ENCODE measurements around the gene GRIK4. TPM values are rescaled to one million over a fixed set of nuclear protein-coding genes. Genes with fewer than 3 reads are reported as not detected.

Gene GRIK4
- total RNA-seq, 1 donor from 2014 or later, result 2.2 TPM

DNA sequence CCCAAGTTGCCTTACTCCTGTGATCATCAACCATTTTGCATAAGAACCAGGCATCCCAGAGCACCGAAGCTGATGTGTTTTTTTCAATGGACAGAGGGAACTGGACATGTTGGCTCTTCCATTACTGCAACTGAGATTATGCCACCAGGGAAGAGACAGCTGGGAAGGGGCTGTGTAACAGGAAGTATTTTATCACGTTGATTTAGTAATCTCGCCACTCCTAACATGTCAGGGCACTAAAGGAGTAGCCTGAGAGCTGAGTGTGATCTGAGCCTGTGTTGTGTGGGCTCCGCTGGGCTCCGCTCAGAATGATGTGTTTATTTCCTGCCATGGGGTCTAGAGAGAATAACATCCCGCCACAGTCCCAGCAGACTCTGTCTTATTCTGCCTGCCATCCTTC is 165.4 kb downstream of the GRIK4 start:
- Histone ChIP-seq H3K4me1 (ENCODE audit: insufficient read depth, low read length) (peaks cover 5% of the 10 kb centered on the region), H3K4me2 (ENCODE audit: low read length) (no peak overlapping the region), H3K27me3 (ENCODE audit: insufficient read depth, low read length) (peaks cover 4% of the 10 kb centered on the region), H2AFZ (ENCODE audit: low read depth, low read length) (no peak overlapping the region), H3K27ac (ENCODE audit: low read depth, low read length) (no peak overlapping the region), H3K9me3 (ENCODE audit: insufficient read depth, low read depth, low read length) (no peaks in the 10 kb centered on the region), H4K20me1 (ENCODE audit: insufficient read depth, low read length) (no peaks in the 10 kb centered on the region), H3K36me3 (ENCODE audit: insufficient read depth, low read length) (no peaks in the 10 kb centered on the region), H3K4me3 (ENCODE audit: insufficient read depth, low read depth, low read length) (no peak overlapping the region), H3K9ac (ENCODE audit: low read length) (no peak overlapping the region), H3K79me2 (ENCODE audit: insufficient read depth, low read length) (no peaks in the 10 kb centered on the region)
- Mint-ChIP-seq H3K36me3 (ENCODE audit: low read depth, unreplicated experiment) (peaks cover 2% of the 10 kb centered on the region), H3K4me3 (ENCODE audit: unreplicated experiment) (no peak overlapping the region), H3K4me1 (ENCODE audit: low read depth, unreplicated experiment) (peaks cover 28% of the 10 kb centered on the region), H3K27me3 (ENCODE audit: low read depth, unreplicated experiment) (peaks cover 9% of the 10 kb centered on the region), H3K9me3 (ENCODE audit: unreplicated experiment) (peaks cover 3% of the 10 kb centered on the region), H3K27ac (ENCODE audit: unreplicated experiment) (no peak overlapping the region)
- FAIRE-seq (no peak), DNase-seq (ENCODE audit: low read depth) (no peak)
- TF ChIP-seq EZH2 (IDR thresholded peaks at IDR 0.05; ENCODE audit: insufficient read depth, low read length), result no peak
- no peak for TF ChIP-seq CTCF (IDR thresholded peaks at IDR 0.05; ENCODE audit: insufficient read depth, low read depth, low read length)

DNA sequence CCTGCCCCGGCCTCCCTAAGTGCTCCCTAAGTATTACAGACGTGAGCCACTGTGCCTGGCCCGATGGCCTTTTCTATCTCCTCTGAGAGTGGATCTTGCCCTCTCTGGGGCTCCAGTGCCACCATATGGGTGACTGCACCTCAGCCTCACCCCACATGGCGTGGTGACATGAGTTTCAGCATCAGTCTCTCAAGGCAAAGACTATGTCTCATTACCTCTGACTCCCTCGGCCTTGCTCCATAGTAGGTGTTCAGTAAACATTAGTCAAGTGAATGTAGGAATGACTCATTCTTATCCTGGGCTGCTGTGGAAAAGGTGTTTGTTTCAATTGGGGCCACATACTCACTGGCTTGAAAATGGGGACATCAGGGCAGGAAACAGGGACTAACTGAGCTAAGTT is 168.8 kb downstream of the GRIK4 start:
- Mint-ChIP-seq H3K9me3 (ENCODE audit: unreplicated experiment) (peaks cover 3% of the 10 kb centered on the region), H3K27me3 (ENCODE audit: low read depth, unreplicated experiment) (peaks cover 8% of the 10 kb centered on the region), H3K4me1 (ENCODE audit: low read depth, unreplicated experiment) (peaks cover 16% of the 10 kb centered on the region), H3K4me3 (ENCODE audit: unreplicated experiment) (no peak overlapping the region), H3K36me3 (ENCODE audit: low read depth, unreplicated experiment) (peaks cover 2% of the 10 kb centered on the region), H3K27ac (ENCODE audit: unreplicated experiment) (no peak overlapping the region)
- H3K36me3 ChIP-seq (ENCODE audit: insufficient read depth, low read length), result no peaks in the 10 kb centered on the region
- no peak overlapping the region for H3K9ac ChIP-seq (ENCODE audit: low read length)
- no peak overlapping the region for H3K4me2 ChIP-seq (ENCODE audit: low read length)
- peaks cover 7% of the 10 kb centered on the region for H3K27me3 ChIP-seq (ENCODE audit: insufficient read depth, low read length)
- TF ChIP-seq EZH2 (IDR thresholded peaks at IDR 0.05; ENCODE audit: insufficient read depth, low read length) (no peak), CTCF (IDR thresholded peaks at IDR 0.05; ENCODE audit: insufficient read depth, low read depth, low read length) (no peak)
- no peaks in the 10 kb centered on the region for H3K79me2 ChIP-seq (ENCODE audit: insufficient read depth, low read length)
- DNase-seq (ENCODE audit: low read depth) (no peak), FAIRE-seq (no peak)
- no peak overlapping the region for H3K4me3 ChIP-seq (ENCODE audit: insufficient read depth, low read depth, low read length)
- H2AFZ ChIP-seq (ENCODE audit: low read depth, low read length), result no peak overlapping the region
- H3K27ac ChIP-seq (ENCODE audit: low read depth, low read length), result no peak overlapping the region
- H3K9me3 ChIP-seq (ENCODE audit: insufficient read depth, low read depth, low read length), result no peaks in the 10 kb centered on the region
- H4K20me1 ChIP-seq (ENCODE audit: insufficient read depth, low read length), result no peaks in the 10 kb centered on the region
- no peaks in the 10 kb centered on the region for H3K4me1 ChIP-seq (ENCODE audit: insufficient read depth, low read length)

DNA sequence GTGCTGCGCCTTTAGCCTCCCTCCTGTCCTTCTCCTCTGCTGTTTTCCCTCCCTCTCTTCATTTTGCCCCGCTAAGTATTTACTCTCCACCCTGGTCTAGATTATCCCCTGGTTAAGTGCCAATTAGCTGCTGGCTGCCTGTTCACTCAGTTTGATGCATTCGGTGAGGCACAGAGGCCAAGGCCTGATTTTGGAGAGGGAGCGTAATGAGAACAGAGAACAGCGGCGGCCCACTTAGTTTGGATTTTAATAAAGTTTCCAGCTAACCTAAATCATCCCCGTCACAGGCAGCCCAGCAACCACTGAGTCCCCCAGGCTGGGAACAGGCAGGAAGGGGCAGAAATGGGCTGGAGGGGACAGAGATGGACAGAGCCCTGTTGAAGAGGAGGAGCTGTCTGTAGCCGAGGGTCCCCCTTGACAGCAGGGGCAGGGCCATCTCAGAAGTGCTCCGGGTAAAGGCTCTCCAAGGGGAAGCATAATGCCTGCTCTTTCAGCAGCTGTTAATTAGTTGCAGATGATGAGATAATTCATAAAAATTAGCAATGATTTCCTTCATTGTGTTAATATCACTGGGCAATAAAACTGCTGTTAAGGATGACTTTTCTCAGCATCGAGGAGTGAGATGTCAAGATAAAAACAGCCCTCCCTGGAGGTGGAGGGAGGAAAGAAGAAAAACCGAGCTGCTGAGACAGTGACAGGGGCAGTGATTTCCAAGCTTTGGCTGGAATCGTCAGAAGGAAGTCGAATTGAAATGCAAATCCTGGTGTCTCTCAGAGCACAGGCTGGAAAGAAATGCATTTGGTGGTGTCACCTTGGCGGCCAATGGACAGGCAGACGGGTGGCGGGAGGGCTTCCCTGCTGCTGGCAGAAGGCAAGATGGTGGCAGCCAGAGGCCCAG is 170.1 kb downstream of the GRIK4 start:
- peaks cover 15% of the 10 kb centered on the region for H3K27me3 ChIP-seq (ENCODE audit: insufficient read depth, low read length)
- no peak overlapping the region for H3K27ac ChIP-seq (ENCODE audit: low read depth, low read length)
- H3K4me3 ChIP-seq (ENCODE audit: insufficient read depth, low read depth, low read length), result no peak overlapping the region
- no peak overlapping the region for H2AFZ ChIP-seq (ENCODE audit: low read depth, low read length)
- no peak overlapping the region for H3K4me3 Mint-ChIP-seq (ENCODE audit: unreplicated experiment)
- H4K20me1 ChIP-seq (ENCODE audit: insufficient read depth, low read length), result no peaks in the 10 kb centered on the region
- H3K27ac Mint-ChIP-seq (ENCODE audit: unreplicated experiment), result no peak overlapping the region
- H3K9me3 ChIP-seq (ENCODE audit: insufficient read depth, low read depth, low read length), result no peaks in the 10 kb centered on the region
- H3K9me3 Mint-ChIP-seq (ENCODE audit: unreplicated experiment), result no peaks in the 10 kb centered on the region
- no peaks in the 10 kb centered on the region for H3K36me3 ChIP-seq (ENCODE audit: insufficient read depth, low read length)
- no peaks in the 10 kb centered on the region for H3K79me2 ChIP-seq (ENCODE audit: insufficient read depth, low read length)
- H3K9ac ChIP-seq (ENCODE audit: low read length), result no peak overlapping the region
- peaks cover 5% of the 10 kb centered on the region for H3K4me1 Mint-ChIP-seq (ENCODE audit: low read depth, unreplicated experiment)
- H3K27me3 Mint-ChIP-seq (ENCODE audit: low read depth, unreplicated experiment), result peaks cover 14% of the 10 kb centered on the region
- FAIRE-seq, result no peak
- no peak for DNase-seq (ENCODE audit: low read depth)
- no peaks in the 10 kb centered on the region for H3K36me3 Mint-ChIP-seq (ENCODE audit: low read depth, unreplicated experiment)
- H3K4me2 ChIP-seq (ENCODE audit: low read length), result no peak overlapping the region
- no peaks in the 10 kb centered on the region for H3K4me1 ChIP-seq (ENCODE audit: insufficient read depth, low read length)
- TF ChIP-seq CTCF (IDR thresholded peaks at IDR 0.05; ENCODE audit: insufficient read depth, low read depth, low read length) (no peak), EZH2 (IDR thresholded peaks at IDR 0.05; ENCODE audit: insufficient read depth, low read length) (no peak)
